ENCODE results near the gene SYN1.
"Not testable (repeated sequence)": the region's sequence is repeated elsewhere in the genome, so short reads cannot be mapped to it uniquely, and the experiment has no call there.

SYN1 gene

GRCh38 chrX:47633689-47634590 is 14.3 kb upstream of the SYN1 start:
- DNase-seq, result no peak

- DNase-seq, result no peak
These were observed 13.0 kb upstream of the SYN1 start for GRCh38 chrX:47632666-47633065.

- no peak for DNase-seq
These were observed 12.0 kb upstream of the SYN1 start for GRCh38 chrX:47631676-47632075.

GRCh38 chrX:47629419-47630200 is 10.0 kb upstream of the SYN1 start, which contains the start of gene CFP:
TSS of gene CFP (minus strand) at chrX:47629930. CDS start at chrX:47629844, 86 bp downstream.
- no peak for DNase-seq

GRCh38 chrX:47628982-47629381 is 9.3 kb upstream of the SYN1 start:
- no peak for DNase-seq

- DNase-seq, result no peak
These were observed 5.7 kb upstream of the SYN1 start for GRCh38 chrX:47625365-47625764.

- peak; percentile 75 for DNase-seq
These were observed 3.9 kb upstream of the SYN1 start for GRCh38 chrX:47623540-47624027.

GRCh38 chrX:47621851-47622250 is 2.2 kb upstream of the SYN1 start:
- no peak for DNase-seq

- no peak for DNase-seq
These were observed 637 bp upstream of the SYN1 start for GRCh38 chrX:47620303-47620685.

- DNase-seq, result no peak
These were observed 653 bp downstream of the SYN1 start for GRCh38 chrX:47618923-47619485.

GRCh38 chrX:47614618-47615017 is 5.0 kb downstream of the SYN1 start:
- DNase-seq, result no peak

GRCh38 chrX:47613082-47613481 is 6.6 kb downstream of the SYN1 start:
- no peak for DNase-seq

GRCh38 chrX:47612418-47612817 is 7.2 kb downstream of the SYN1 start:
- DNase-seq, result no peak

GRCh38 chrX:47611926-47612325 is 7.7 kb downstream of the SYN1 start:
- no peak for DNase-seq

- no peak for DNase-seq
These were observed 8.2 kb downstream of the SYN1 start for GRCh38 chrX:47611489-47611888.

GRCh38 chrX:47610511-47610910 is 9.1 kb downstream of the SYN1 start:
- DNase-seq, result no peak

GRCh38 chrX:47608130-47608810 is 11.4 kb downstream of the SYN1 start:
- DNase-seq, result no peak

GRCh38 chrX:47607091-47607490 is 12.6 kb downstream of the SYN1 start:
- no peak for DNase-seq

- DNase-seq, result no peak
These were observed 14.6 kb downstream of the SYN1 start for GRCh38 chrX:47605024-47605423.

- DNase-seq, result not testable (repeated sequence)
These were observed 16.5 kb downstream of the SYN1 start for GRCh38 chrX:47603125-47603524.

GRCh38 chrX:47597222-47597621 is 22.4 kb downstream of the SYN1 start:
- no peak for DNase-seq

- DNase-seq, result no peak
These were observed 23.4 kb downstream of the SYN1 start for GRCh38 chrX:47596256-47596655.

- no peak for DNase-seq
These were observed 23.9 kb downstream of the SYN1 start for GRCh38 chrX:47595716-47596251.

All from DMS79 treated with DMSO at 0.1 percent for 48 hours (cell line).